HG02642 (cell line): ENCODE measurements around the gene CFLAR.

Experiments
- ATAC-seq: cut with Tn5 transposase; IDR thresholded peaks from one replicate; pipeline ENCODE4 v1.9.1; 2021; ENCODE audit warnings: mild to moderate bottlenecking; ENCODE audit not compliant: unreplicated experiment, poor library complexity

CFLAR gene

DNA sequence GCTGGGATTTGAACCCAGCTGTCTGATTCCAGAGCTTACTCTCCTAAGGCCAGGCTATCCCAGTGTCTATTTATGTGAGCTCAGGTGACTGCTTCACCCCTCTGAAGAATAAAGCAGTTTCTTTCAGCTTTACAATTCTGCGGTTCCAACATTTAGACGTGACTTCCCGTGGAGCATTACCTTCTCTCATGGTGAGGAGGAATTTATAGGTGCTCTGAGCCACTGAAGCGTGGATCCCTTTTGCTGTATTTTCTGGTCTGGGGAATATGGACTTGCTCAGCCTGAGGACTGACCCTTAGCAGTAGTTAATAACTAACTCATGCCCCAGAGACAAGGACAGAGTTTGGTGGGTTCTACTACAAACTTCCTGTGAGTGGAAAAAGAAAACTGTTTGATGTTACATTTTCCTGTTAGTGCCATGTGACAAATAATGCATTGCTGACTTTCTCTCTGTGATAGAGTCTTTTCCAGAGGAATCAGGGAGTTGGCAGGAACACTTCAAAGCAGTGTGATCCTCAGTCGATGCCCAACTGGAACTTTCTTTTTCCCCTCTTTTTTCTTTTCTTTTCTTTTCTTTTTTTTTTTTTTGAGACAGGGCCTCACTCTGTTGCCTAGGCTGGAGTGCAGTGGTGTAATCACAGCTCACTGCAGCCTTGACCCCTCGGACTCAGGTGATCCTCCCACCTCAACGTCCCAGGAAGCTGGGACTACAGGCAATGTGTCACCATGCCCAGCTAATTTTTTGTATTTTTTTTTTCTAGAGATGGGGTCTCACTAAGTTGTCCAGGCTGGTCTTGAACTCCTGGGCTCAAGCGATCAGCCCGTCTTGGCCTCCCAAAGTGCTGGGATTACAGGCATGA lies 88.9 kb downstream of the CFLAR start:
- no peak for ATAC-seq

DNA sequence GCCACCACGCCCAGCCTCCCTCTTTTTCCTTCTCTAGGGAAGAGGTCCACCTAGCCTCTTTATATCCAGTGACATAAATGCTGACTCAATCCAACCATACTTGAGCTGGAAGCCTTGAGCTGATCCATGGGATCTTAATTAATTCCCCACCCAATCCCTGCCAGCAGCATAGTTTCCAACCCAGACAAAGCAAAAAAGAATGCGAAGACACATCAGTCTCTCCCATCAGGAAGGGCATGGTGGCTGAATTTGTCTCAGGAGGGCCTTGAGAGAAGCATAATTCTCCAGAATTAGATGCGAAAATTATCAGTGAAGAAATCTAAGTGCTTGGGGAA lies 89.5 kb downstream of the CFLAR start:
- no peak for ATAC-seq

DNA sequence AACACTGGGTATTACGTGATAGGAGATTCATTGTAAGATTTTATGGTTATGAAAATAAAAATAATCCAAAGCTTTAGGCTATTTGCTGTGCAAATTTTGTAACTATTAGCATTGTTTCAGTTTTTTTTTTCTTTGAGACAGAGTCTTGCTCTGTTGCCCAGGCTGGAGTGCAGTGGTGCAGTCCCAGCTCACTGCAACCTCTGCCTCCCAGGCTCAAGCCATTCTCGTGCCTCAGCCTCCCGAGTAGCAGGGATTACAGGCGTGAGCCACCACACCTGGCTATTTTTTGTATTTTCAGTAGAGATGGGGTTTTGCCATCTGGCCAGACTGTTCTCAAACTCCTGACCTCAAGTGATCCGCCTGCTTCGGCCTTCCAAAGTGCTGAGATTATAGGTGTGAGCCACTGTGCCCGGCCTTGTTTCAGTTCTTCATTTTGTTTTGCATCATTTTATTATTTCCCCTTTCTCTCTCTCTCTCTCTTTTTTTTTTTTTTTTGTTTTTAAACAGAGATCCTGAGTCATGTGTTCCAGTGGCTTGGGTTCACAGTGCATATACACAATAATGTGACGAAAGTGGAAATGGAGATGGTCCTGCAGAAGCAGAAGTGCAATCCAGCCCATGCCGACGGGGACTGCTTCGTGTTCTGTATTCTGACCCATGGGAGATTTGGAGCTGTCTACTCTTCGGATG lies 92.7 kb downstream of the CFLAR start:
- peak; percentile 83 for ATAC-seq

DNA sequence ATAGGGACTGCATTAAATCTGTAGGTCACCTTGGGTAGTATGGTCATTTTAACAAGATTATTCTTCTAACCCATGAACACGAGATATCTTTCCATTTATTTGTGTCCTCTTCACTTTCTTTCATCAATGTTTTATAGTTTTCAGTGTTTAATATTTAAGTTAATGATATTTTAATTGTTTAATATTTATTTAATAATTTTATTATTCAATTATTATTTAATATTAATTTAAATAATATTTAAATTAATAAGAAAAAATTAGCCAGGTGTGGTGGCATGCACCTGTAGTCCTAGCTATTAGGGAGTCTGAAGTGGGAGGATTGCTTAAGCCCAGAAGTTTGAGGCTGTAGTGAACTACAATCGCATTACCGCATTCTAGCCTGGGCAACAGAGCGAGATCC lies 100.0 kb downstream of the CFLAR start:
- ATAC-seq = no peak

DNA sequence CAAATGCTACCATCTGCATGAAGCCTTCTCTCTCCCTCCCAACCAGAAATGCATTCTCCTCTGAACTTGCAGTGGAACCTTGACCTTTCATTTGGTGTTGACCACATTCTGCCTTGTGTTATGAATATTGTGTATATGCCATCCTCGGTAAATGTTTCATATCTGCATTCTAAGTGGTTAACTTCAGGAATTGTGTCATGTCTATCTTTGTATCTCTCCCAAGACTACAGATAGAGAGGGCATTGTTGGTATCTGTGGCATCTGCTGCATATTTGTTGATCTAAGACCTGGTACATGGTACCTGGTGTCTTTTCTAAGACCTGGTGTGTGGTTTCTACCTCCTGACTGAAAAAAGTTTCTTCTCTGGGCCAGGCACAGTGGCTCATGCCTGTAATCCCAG lies 101.0 kb downstream of the CFLAR start:
- ATAC-seq = no peak

DNA sequence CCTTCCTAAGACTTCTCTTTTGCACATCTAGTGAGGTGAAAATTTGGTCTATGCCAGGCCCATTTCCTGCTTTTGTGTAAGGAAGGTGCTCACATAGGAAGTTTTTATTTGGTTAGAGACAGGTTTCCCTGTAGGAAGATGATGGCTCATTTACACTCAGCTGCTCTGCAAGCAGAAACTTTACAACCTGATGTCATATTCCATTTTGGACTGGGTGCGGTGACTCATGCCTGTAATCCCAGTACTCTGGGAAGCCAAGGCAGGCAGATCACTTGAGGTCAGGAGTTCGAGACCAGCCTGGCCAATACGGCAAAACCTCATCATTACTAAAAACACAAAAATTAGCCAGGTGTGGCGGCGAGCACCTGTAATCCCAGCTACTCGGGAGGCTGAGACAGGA lies 102.8 kb downstream of the CFLAR start:
- ATAC-seq = no peak

DNA sequence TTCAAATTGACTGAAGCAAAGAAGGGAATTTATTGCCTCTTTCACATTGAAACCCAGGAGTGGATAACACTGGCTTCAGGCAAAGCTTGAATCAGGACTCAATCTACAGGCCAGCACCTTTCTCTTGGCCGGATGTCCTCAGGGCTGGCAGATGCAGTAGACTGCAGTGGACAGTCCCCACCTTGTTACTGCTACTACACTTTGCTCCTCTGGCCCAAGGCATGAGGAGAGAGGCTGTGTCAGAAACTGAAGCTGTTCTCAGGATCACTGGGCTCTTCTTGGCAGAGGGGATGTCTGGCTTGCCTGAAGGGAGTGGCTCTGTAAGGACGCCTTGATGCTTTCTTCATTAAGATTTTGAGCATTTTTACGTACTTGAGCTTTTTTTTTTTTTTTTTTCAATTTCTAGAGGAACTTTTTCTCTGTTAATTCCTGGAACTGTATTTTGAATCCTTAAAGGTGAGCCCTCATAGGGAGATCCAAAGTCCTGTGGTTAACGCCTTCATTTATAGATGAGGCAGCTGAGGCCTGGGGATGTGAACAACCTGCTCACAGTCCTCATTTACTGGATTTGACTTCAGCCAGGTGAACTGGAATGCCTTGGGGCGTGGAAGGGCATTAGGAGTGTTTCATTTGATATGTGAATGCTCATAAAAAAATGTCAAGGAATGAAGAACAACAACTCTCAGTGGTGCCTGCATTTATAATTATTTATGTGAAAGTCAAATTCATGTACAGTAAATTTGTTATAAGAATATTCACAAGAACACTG lies 103.5 kb downstream of the CFLAR start:
- ATAC-seq = no peak

DNA sequence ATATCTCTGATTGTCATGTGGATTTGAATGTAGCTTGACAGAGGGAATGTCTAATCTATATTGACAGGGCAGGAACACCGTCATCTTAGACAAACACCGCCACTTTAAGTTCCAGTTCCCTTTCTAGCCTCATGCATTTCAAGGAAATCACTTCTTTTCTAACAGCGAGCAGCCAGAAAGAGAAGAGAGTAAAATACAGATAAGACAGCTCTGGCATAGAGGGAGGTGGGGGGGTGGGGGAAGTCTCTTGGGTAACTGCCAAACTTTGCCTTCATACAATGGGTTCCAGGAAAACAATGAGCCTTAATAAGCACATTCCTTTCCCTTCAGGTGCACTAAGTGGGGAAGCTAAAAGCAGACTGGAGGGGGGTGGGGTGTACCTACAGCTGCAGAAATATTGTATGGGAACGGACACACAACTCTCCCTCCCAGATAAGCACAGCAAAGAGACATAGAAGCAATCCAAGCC lies 104.2 kb downstream of the CFLAR start:
- ATAC-seq = no peak

DNA sequence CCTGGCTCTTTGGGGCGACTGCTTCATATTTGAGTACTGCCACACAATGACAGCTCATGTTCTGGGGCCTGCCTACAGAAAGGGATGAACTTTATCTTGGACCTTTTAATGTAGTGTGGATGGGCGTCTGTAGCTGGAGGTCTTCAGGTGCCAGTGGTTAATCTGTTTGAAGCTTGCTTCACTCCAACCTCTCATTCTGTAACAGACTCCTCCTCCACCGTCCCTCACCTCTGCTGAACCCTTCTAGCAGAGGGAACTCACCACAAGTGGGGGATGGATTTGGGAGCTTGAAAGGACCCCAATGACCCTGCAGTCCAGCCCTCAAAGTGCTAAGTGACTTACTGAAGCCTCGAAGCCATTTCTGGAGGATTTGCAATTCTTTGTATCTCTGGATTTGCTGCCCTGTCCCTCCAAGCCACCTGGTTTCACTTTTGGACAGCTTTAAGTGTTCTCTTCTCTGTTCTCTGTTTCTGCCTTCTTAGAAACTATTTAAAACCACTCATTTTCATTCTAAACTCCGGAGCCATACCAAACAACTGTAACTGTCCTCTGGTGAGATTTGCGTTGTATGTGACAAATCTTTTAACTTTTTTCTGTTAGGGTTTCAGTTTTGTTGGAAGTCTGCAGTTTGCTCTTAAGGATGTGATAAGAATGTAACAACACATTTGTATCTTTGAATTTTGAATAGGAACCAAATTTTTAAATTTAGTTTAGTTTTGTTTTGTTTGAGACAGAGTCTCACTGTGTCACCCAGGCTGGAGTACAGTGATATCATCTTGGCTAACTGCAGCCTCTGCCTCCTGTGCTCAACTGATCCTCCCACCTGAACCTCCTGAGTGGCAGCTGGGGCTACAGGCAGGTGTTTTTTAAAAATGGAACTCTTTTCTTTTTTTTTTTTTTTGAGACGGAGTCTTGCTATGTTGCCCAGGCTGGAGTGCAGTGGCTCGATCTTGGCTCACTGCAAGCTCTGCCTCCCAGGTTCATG lies 107.4 kb downstream of the CFLAR start:
- ATAC-seq = peak; percentile 89
